Motor neuron (in vitro differentiated cells): Measurements from ENCODE around the gene SLC16A1. TPM values are rescaled to one million over a fixed set of nuclear protein-coding genes. Genes with fewer than 3 reads are reported as not detected.

Source experiments
- ATAC-seq, 8 experiments: fragments of 200-7000 bp; cut with Tn5 transposase; replicated peaks in 6 of 8; 2 replicates each; pipeline ENCODE4 v1.8.0; 2021; ENCODE audit warnings: mild to moderate bottlenecking in 8 of 8, moderate library complexity in 8 of 8
- H3K27ac ChIP-seq, 2 donors: fragments of 250-450 bp; sonication (Bioruptor Pico); 2 replicates each; pipeline ENCODE4 v1.9.0; 2021; ENCODE audit warnings: antibody characterized with exemption in 2 of 2, mild to moderate bottlenecking in 2 of 2, moderate library complexity in 1 of 2
- H3K4me1 ChIP-seq, 2 donors: fragments of 250-450 bp; sonication (Bioruptor Pico); replicated peaks in 1 of 2; 2 replicates each; pipeline ENCODE4 v1.6.1; 2021; ENCODE audit warnings: antibody characterized with exemption in 2 of 2, mild to moderate bottlenecking in 2 of 2, moderate library complexity in 1 of 2
- H3K4me3 ChIP-seq, 5 donors: fragments of 250-450 bp; sonication (Bioruptor Pico); 2 replicates each; pipeline ENCODE4 v1.9.0; 2021; ENCODE audit warnings: antibody characterized with exemption in 5 of 5, mild to moderate bottlenecking in 5 of 5, moderate library complexity in 4 of 5
- WGBS, 10 experiments: fragments of 450-650 bp; shearing (Covaris generic); methylation state at CpG; one replicate each; pipeline ENCODE4 v1.0.0; 2022; 5-methylcytosine and 5-hydroxymethylcytosine counted together
- in situ Hi-C, 9 experiments: fragments of 400-800 bp; cut with MboI; loops; one replicate each; pipeline ENCODE4 v1.15.0; 2021; ENCODE audit warnings: low sequenced_read_pairs in 9 of 9, low pct_unique_long_range_greater_than_20kb in 2 of 9; ENCODE audit not compliant: unreplicated experiment in 9 of 9
- total RNA-seq, 8 experiments: library from RNA; unstranded; fragments of 300-600 nt; gene quantifications; 2 replicates each; pipeline versions ENCODE4 v1.2.3 to v1.2.4, GENCODE V29; 2022

Gene SLC16A1
- total RNA-seq, 8 experiments from 2014 or later, result 48.0 to 143 (median 77.6) TPM

GRCh38 chr1:112933820-112934571 lies 22.0 kb downstream of the SLC16A1 start:
- in situ Hi-C loops, result no loop called here
- 87 to 100% (median 95%) methylated on average over 2 to 3 of the region's 3 CpGs for WGBS, 10 experiments
- Histone ChIP-seq H3K4me1 (peaks cover 3 to 29% of the 10 kb centered on the region in 2 donors), H3K4me3 (no peak overlapping the region), H3K27ac (no peak overlapping the region)
- ATAC-seq, result no peak

- no peak for ATAC-seq
Measured at GRCh38 chr1:112929979-112930378, 26.0 kb downstream of the SLC16A1 start.

GRCh38 chr1:112927462-112927990 lies 28.5 kb downstream of the SLC16A1 start:
- WGBS, 10 experiments, result 50 to 100% (median 94%) methylated on average over 1 to 2 of the region's 2 CpGs
- Histone ChIP-seq H3K4me3 (no peak overlapping the region), H3K4me1 (no peaks in the 10 kb centered on the region), H3K27ac (no peak overlapping the region)
- in situ Hi-C loops, result no loop called here
- ATAC-seq, result no peak

More at GRCh38 chr1:112929979-112930378, 26.0 kb downstream of the SLC16A1 start:
- WGBS, 10 experiments, result 20 to 100% (median 99%) methylated on average over 1 to 4 of the region's 4 CpGs; no CpG with 5 or more reads in 1 of the 10 experiments
- in situ Hi-C loops, result no loop called here
- no peak overlapping the region for H3K27ac ChIP-seq
- H3K4me1 ChIP-seq, result no peaks in the 10 kb centered on the region
- no peak overlapping the region for H3K4me3 ChIP-seq

GRCh38 chr1:112926858-112927257 lies 29.1 kb downstream of the SLC16A1 start:
- in situ Hi-C loops, result no loop called here
- 83 to 100% (median 100%) methylated on average over 1 of the region's 1 CpG; no CpG with 5 or more reads in 3 of the 10 experiments for WGBS, 10 experiments
- H3K4me1 ChIP-seq, result no peaks in the 10 kb centered on the region
- H3K4me3 ChIP-seq, result no peak overlapping the region
- H3K27ac ChIP-seq, result no peak overlapping the region
- ATAC-seq, result no peak

GRCh38 chr1:112925015-112925414 lies 31.0 kb downstream of the SLC16A1 start:
- Histone ChIP-seq H3K4me3 (no peak overlapping the region), H3K27ac (no peak overlapping the region), H3K4me1 (no peaks in the 10 kb centered on the region)
- ATAC-seq, result peak in 1 of 8 experiments; percentile 50
- WGBS, 10 experiments, result 53 to 100% (median 91%) methylated on average over 1 to 3 of the region's 3 CpGs; no CpG with 5 or more reads in 2 of the 10 experiments
- in situ Hi-C loops, result no loop called here

GRCh38 chr1:112923959-112924349 lies 32.0 kb downstream of the SLC16A1 start:
- H3K4me1 ChIP-seq, result no peaks in the 10 kb centered on the region
- 78 to 100% (median 97%) methylated on average over 1 to 12 of the region's 12 CpGs; no CpG with 5 or more reads in 3 of the 10 experiments for WGBS, 10 experiments
- ATAC-seq, result no peak
- H3K27ac ChIP-seq, result no peak overlapping the region
- in situ Hi-C loops, result no loop called here
- no peak overlapping the region for H3K4me3 ChIP-seq

GRCh38 chr1:112923234-112923958 lies 32.6 kb downstream of the SLC16A1 start:
- in situ Hi-C loops, result no loop called here
- 80 to 100% (median 97%) methylated on average over 1 to 22 of the region's 25 CpGs; no CpG with 5 or more reads in 3 of the 10 experiments for WGBS, 10 experiments
- Histone ChIP-seq H3K27ac (no peak overlapping the region), H3K4me3 (no peak overlapping the region), H3K4me1 (no peaks in the 10 kb centered on the region)
- no peak for ATAC-seq

- no peak overlapping the region for H3K27ac ChIP-seq
- peak in 3 of 8 experiments; percentile 54 to 68 (median 61) for ATAC-seq
- in situ Hi-C loops, result no loop called here
Measured at GRCh38 chr1:112911506-112912220, 44.3 kb downstream of the SLC16A1 start.

GRCh38 chr1:112909847-112910246 lies 46.1 kb downstream of the SLC16A1 start:
- in situ Hi-C loops, result no loop called here
- WGBS, 10 experiments, result 50 to 100% (median 80%) methylated on average over 1 to 2 of the region's 2 CpGs; no CpG with 5 or more reads in 1 of the 10 experiments
- ATAC-seq, result no peak
- H3K4me3 ChIP-seq, result no peak overlapping the region
- H3K4me1 ChIP-seq, result no peaks in the 10 kb centered on the region
- H3K27ac ChIP-seq, result no peak overlapping the region

More at GRCh38 chr1:112911506-112912220, 44.3 kb downstream of the SLC16A1 start:
- Histone ChIP-seq H3K4me1 (no peaks in the 10 kb centered on the region), H3K4me3 (no peak overlapping the region)
- WGBS, 10 experiments, result 49 to 100% (median 100%) methylated on average over 1 to 5 of the region's 5 CpGs; no CpG with 5 or more reads in 1 of the 10 experiments

GRCh38 chr1:112906150-112906698 lies 49.8 kb downstream of the SLC16A1 start:
- in situ Hi-C loops, result no loop called here
- Histone ChIP-seq H3K27ac (no peak overlapping the region), H3K4me1 (peaks cover 4 to 5% of the 10 kb centered on the region in 2 donors), H3K4me3 (no peak overlapping the region)
- WGBS, 10 experiments, result 92 to 100% (median 100%) methylated on average over 1 to 2 of the region's 2 CpGs; no CpG with 5 or more reads in 3 of the 10 experiments
- peak in 2 of 8 experiments; percentile 10 to 22 for ATAC-seq

GRCh38 chr1:112905395-112906149 lies 50.4 kb downstream of the SLC16A1 start:
- peak in 2 of 8 experiments; percentile 8 to 52 for ATAC-seq
- Histone ChIP-seq H3K27ac (no peak overlapping the region), H3K4me1 (peaks cover 4 to 5% of the 10 kb centered on the region in 2 donors), H3K4me3 (no peak overlapping the region)
- in situ Hi-C loops, result no loop called here
- WGBS, 10 experiments, result 46 to 90% (median 83%) methylated on average over 4 to 8 of the region's 8 CpGs; no CpG with 5 or more reads in 1 of the 10 experiments

- ATAC-seq, result no peak
- Histone ChIP-seq H3K27ac (no peak overlapping the region), H3K4me1 (peaks cover 4 to 5% of the 10 kb centered on the region in 2 donors), H3K4me3 (no peak overlapping the region)
- in situ Hi-C loops, result no loop called here
- 20 to 100% (median 92%) methylated on average over 1 to 4 of the region's 4 CpGs; no CpG with 5 or more reads in 1 of the 10 experiments for WGBS, 10 experiments
Measured at GRCh38 chr1:112904831-112905261, 51.1 kb downstream of the SLC16A1 start.
